GM18520 (cell line): Measurements from ENCODE around the gene PDZK1.
"Not testable (repeated sequence)": the region's sequence is repeated elsewhere in the genome, so short reads cannot be mapped to it uniquely, and the experiment has no call there.

Source experiments
- ATAC-seq: cut with Tn5 transposase; IDR thresholded peaks from one replicate; pipeline ENCODE4 v1.9.1; 2021; ENCODE audit not compliant: unreplicated experiment

PDZK1 gene

DNA sequence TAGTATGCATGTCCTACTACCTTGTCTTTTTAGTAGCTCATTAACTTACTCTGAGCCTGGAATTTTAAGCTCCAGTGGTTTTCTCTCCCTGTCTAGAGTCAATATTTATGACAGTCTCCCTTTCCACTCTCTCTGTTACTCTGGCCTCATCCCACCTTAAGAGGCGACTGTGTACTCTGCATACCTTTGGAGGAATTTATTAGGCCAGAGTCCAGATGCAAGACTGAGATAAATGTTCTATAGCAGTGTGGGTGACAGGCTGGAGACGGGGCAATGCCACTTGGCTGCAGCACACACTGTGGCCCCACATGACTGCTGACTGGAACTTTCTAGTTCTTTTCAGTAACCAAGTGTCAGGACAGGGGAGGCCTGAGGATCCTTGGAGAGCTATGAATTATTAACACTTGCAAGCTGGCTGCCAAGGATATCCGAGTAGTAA is 4.1 kb upstream of the PDZK1 start:
- no peak for ATAC-seq

GRCh38 chr1:145710291-145711027 is 3.3 kb upstream of the PDZK1 start:
- ATAC-seq, result no peak

DNA sequence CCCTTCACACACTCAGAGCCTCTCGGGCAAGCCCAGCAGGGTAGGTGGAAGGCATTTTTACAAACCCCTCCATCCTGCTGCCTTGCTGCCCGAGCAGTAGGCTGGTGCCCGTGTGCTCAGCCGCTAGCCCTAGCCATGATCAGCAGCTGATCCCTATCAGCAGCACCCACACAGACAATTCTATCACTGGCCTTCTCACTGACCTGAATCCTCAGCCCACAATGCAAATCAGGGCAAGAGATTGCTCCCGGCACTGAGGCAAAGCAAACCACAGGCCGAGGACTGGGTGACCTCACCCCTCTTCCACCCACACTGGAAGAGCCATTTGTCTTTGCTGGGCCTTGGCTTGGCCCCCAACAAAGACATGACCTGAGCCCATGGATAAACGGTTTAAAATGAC is 895 bp upstream of the PDZK1 start:
- ATAC-seq, result no peak

DNA sequence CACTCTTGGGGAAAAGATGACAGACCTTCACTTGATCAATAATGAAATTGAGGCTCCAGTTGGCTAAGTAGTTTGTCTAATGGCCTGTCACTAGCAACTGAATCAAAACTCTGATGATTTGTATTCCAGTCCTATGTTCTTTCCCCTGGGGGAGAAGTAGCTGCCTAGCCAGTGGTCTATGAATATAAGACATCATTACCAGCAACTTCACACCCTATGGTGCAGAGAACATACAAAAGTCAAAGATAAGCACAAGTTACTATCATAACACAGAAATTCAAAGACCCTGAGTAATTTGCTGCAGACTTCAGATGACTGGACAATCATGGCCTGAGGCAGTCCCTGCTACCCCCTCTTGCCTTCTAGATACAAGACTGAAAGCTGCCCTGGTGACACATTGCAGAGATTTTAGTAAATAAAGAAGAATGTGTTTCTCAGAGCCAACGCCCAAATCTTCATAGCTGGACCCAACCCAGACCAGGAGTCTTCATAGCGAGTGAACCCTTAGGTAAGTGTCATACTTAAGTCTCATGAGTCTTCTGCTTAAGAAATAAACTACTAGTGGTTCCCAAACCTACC is 993 bp downstream of the PDZK1 start:
- ATAC-seq, result no peak

GRCh38 chr1:145705622-145706021 is 1.5 kb downstream of the PDZK1 start:
- ATAC-seq, result no peak

GRCh38 chr1:145702826-145703225 is 4.3 kb downstream of the PDZK1 start:
- ATAC-seq, result no peak

GRCh38 chr1:145702052-145702451 is 5.1 kb downstream of the PDZK1 start:
- ATAC-seq, result no peak

GRCh38 chr1:145701306-145701862 is 5.8 kb downstream of the PDZK1 start:
- no peak for ATAC-seq

GRCh38 chr1:145696630-145696960 is 10.6 kb downstream of the PDZK1 start:
- no peak for ATAC-seq

- no peak for ATAC-seq
Measured at GRCh38 chr1:145695821-145696629, 11.1 kb downstream of the PDZK1 start.

DNA sequence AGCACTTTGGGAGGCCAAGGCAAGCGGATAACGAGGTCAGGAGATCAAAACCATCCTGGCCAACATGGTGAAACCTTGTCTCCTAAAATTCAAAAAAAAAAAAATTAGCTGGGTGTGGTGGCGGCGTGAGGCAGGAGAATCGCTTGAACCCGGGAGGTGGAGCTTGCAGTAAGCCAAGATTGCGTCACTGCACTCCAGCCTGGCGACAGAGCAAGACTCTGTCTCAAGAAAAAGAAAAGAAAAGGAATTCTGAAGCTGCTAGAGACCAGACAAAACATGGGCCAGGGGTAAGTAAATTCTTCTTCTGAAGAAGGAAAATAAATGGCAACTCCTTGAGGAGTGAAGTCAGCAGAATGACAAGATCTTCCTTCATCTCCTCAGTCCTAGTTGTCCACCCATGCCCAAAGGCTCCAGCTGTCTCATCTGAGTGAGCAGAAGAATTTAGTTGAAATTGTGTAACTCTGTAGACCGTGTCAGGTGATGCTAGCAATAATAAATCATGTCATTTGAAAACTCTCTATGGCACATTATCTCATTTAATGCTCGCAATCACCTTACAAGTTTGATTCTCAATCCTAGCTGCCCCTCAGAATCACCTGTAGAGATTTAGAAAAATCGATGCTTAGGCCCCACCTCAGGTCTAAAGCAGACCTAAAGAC is 14.3 kb downstream of the PDZK1 start:
- no peak for ATAC-seq

- ATAC-seq, result peak; percentile 79
Measured at GRCh38 chr1:145690587-145691558, 16.3 kb downstream of the PDZK1 start.

DNA sequence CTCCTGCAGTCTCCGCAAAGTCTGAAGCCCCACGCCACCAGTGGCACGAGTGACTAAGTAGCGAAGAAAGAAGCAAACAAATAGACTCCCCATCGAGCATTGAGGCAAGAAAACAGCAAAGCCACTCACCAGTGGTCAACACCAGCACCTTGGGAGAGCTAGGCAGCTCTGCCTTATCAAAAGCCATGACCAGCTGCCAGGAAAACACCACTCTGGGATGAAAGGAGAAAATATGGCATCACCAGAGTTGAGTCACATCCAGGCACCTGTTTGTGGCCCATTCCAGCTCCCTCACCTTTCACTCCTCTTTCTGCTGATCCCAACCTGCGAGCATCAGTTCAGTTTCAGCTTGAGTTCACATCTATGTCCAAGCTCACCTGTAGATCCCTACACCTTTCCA is 17.2 kb downstream of the PDZK1 start:
- no peak for ATAC-seq

DNA sequence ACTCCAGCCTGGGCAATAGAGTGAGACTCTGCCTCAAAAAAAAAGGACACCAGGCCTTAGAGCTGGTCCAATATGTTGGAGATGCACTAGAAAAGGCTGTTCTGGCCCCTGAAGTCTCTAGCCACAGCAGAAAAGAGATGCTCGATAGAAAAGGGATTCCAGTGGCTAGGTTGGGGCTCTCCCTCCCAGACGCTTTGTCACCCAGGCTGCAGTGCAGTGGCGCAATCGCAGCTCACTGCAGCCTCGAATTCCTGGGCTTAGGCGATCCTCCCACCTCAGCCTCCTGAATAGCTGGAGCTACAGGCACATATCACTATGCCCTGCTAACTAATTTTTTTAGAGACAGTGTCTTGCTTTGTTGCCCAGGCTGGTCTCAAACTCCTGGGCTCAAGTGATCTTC is 18.2 kb downstream of the PDZK1 start:
- no peak for ATAC-seq

- ATAC-seq, result no peak
Measured at GRCh38 chr1:145688328-145688727, 18.8 kb downstream of the PDZK1 start.

DNA sequence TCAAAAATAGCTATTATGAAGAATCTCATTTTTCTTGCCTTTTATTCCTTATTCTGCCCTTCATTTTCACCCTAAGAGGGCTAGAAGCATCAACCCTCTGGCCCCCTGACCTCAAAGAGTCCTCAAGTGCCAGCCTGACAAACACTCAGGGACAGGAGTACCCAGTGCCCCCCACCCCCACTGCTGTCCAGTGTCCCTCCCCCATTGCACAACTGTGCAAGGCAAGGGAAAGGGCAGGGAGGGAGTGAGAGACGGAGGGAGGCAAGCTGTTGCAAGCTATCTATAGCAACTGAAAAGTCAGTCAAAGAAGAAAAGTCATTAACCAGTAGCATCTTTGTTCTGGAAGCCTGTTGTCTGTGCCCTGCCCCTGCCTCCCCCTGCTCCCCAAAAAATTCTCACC is 21.1 kb downstream of the PDZK1 start:
- ATAC-seq, result not testable (repeated sequence)

- ATAC-seq, result not testable (repeated sequence)
Measured at GRCh38 chr1:145684858-145685257, 22.3 kb downstream of the PDZK1 start.

DNA sequence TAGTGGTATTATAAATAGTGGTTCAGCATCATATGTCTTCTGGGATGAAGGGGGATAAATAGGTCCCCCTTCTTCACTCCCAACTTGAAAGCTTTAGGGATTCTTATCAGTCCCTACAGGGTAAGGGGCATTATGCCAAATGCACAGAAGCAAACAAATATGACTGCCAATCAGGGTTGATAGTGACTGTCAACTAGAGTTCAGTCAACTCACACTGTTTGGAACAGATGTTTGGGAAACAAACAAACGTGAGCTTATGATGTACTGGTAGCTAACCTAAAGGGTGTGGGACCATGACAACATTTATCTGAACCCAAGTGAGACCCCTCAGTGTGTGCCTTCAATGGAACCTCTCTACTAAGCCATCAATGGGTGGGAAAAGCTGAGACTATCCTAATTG is 34.0 kb downstream of the PDZK1 start:
- ATAC-seq, result not testable (repeated sequence)

GRCh38 chr1:145670995-145671745 is 36.0 kb downstream of the PDZK1 start:
- not testable (repeated sequence) for ATAC-seq
